Airway epithelial cell (primary cell): Measurements from ENCODE around the gene CALHM6. TPM values are rescaled to one million over a fixed set of nuclear protein-coding genes. Genes with fewer than 3 reads are reported as not detected.

Experiments used
- total RNA-seq: library from RNA; depleted of rRNA; stranded (reverse); fragments of >200 nt; gene quantifications from 2 replicates; pipeline ENCODE4 v1.2.3, GENCODE V29; 2015

Gene CALHM6
- 2.4 and 3.1 TPM in 2 replicates for total RNA-seq

GRCh38 chr6:116461331-116461931 is at the start of gene CALHM6:
TSS of gene CALHM6 (plus strand) at chr6:116461375. CDS start at chr6:116461930, 555 bp downstream.

GRCh38 chr6:116511424-116512110 is 50.4 kb downstream of the CALHM6 start, which contains the start of gene CALHM5:
TSS of gene CALHM5 (plus strand) at chr6:116511639. CDS start at chr6:116511697, 58 bp downstream.

Other genes with a start within 250 kb of the CALHM6 start
- gene TSPYL4, start 207.3 kb upstream of the CALHM6 start, total RNA-seq: 5.3 and 7.1 TPM in 2 replicates
- gene TSPYL1, start 181.4 kb upstream of the CALHM6 start, total RNA-seq: 74.5 and 89.2 TPM in 2 replicates
- 51.7 and 60.5 TPM in 2 replicates for gene DSE, start 90.4 kb upstream of the CALHM6 start, total RNA-seq
- under 0.01 and 0.07 TPM in 2 replicates for gene CALHM5, start 50.3 kb downstream of the CALHM6 start, total RNA-seq
- not detected in 2 replicates for gene TRAPPC3L, start 84.3 kb downstream of the CALHM6 start, total RNA-seq
- 0.09 TPM in 1 of 2 replicates, not detected in the other for gene CALHM4, start 92.4 kb downstream of the CALHM6 start, total RNA-seq
- 25.8 and 30.8 TPM in 2 replicates for gene RWDD1, start 110.1 kb downstream of the CALHM6 start, total RNA-seq
- gene RSPH4A, start 155.1 kb downstream of the CALHM6 start, total RNA-seq: not detected in 2 replicates
- 9.3 and 11.5 TPM in 2 replicates for gene ZUP1, start 207.4 kb downstream of the CALHM6 start, total RNA-seq
- 3.5 and 3.9 TPM in 2 replicates for gene KPNA5, start 219.8 kb downstream of the CALHM6 start, total RNA-seq